Tibial artery (tissue), 4 donors: ENCODE data around the gene PKLR.
A peak's percentile ranks its signal among the peaks of the same experiment; 100 is the strongest.

Source experiments
- DNase-seq, 2 donors: peaks; one replicate each; pipeline ENCODE4 v3.0.0-alpha.2; 2019
- H3K27ac ChIP-seq, 2 donors: fragments of 200-600 bp; sonication (generic) in 1 of 2; 1 replicate in 1 of 2; 2 replicates in 1 of 2; pipeline ENCODE4 v1.5.1; 2018 to 2019; ENCODE audit warnings: mild to moderate bottlenecking in 1 of 2
- H3K27me3 ChIP-seq, 2 donors: fragments of 200-600 bp; sonication (generic) in 1 of 2; one replicate each; pipeline versions ENCODE4 v1.5.1 to v1.6.0; 2016 to 2019
- H3K36me3 ChIP-seq, 3 donors: fragments of 200-600 bp; sonication (generic) in 2 of 3; one replicate each; pipeline ENCODE4 v1.5.1; 2016 to 2019; ENCODE audit warnings: mild to moderate bottlenecking in 2 of 3
- H3K4me1 ChIP-seq, 4 donors: fragments of 200-600 bp; sonication (generic) in 2 of 4; 1 replicate in 3 of 4; 2 replicates in 1 of 4; pipeline ENCODE4 v1.5.1; 2016 to 2019
- H3K4me3 ChIP-seq, 2 donors: fragments of 200-600 bp; sonication (generic) in 1 of 2; 1 replicate in 1 of 2; 2 replicates in 1 of 2; pipeline ENCODE4 v1.5.1; 2018 to 2019; ENCODE audit warnings: mild to moderate bottlenecking in 2 of 2
- H3K9me3 ChIP-seq, 3 donors: fragments of 200-600 bp; sonication (generic) in 1 of 3; one replicate each; pipeline ENCODE4 v1.5.1; 2016 to 2019
- CTCF ChIP-seq, 2 experiments: fragments of 200-600 bp in 1 of 2; fragments of 450-650 bp in 1 of 2; IDR thresholded peaks; one replicate each; pipeline ENCODE4 v1.5.1; 2017 to 2019; ENCODE audit warnings: antibody characterized with exemption in 2 of 2, mild to moderate bottlenecking in 1 of 2, moderate library complexity in 1 of 2
- intact Hi-C: fragments of 100-400 bp; cut with DNase I; formaldehyde crosslinking; loops from one replicate; pipeline ENCODE4 v1.15.0; 2023; ENCODE audit warnings: low total_unique reads

PKLR gene

GRCh38 chr1:155324037-155324716 lies 22.9 kb upstream of the PKLR start:
- no peaks in the 10 kb centered on the region for H3K9me3 ChIP-seq
- peaks cover 0 to 53% (median 37%) of the 10 kb centered on the region in 4 donors for H3K4me1 ChIP-seq
- TF ChIP-seq CTCF (IDR thresholded peaks at IDR 0.05), result no peak
- H3K4me3 ChIP-seq, result peak overlapping the region; percentile 65 to 91
- H3K36me3 ChIP-seq, result peaks cover 6 to 33% (median 27%) of the 10 kb centered on the region in 3 donors
- peak overlapping the region; percentile 89 to 99 for H3K27ac ChIP-seq
- intact Hi-C loops, result loop anchor here (5.0 kb wide), 2 partner anchors 47 to 72 kb away; partner anchors contain the start of gene HCN3
- no peaks in the 10 kb centered on the region for H3K27me3 ChIP-seq
- DNase-seq, result peak; percentile 97 to 99

DNA sequence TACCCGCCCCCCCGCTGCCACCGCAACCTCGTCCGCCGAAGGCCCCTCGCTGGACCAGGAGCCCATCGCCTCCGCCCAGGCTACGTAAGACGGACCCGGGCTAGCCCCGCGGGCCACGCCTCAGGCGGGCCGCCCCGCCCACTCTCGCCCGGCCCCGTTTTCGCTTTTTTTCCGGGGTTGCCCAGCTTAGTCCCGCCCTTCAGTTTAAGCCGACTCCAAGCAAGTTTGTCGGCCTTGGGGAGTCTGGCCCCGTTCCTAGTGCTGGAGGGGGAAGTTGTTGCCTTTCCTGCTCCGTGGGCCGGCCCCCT lies 22.4 kb upstream of the PKLR start:
- H3K9me3 ChIP-seq, result no peaks in the 10 kb centered on the region
- TF ChIP-seq CTCF (IDR thresholded peaks at IDR 0.05), result no peak
- peak overlapping the region; percentile 89 to 99 for H3K27ac ChIP-seq
- intact Hi-C loops, result loop anchor here (5.0 kb wide), 2 partner anchors 46 to 71 kb away; partner anchors contain the start of gene HCN3
- peak overlapping the region; percentile 65 to 91 for H3K4me3 ChIP-seq
- peak; percentile 88 to 97 for DNase-seq
- peaks cover 0 to 51% (median 35%) of the 10 kb centered on the region in 4 donors for H3K4me1 ChIP-seq
- no peaks in the 10 kb centered on the region for H3K27me3 ChIP-seq
- peaks cover 4 to 30% (median 22%) of the 10 kb centered on the region in 3 donors for H3K36me3 ChIP-seq

DNA sequence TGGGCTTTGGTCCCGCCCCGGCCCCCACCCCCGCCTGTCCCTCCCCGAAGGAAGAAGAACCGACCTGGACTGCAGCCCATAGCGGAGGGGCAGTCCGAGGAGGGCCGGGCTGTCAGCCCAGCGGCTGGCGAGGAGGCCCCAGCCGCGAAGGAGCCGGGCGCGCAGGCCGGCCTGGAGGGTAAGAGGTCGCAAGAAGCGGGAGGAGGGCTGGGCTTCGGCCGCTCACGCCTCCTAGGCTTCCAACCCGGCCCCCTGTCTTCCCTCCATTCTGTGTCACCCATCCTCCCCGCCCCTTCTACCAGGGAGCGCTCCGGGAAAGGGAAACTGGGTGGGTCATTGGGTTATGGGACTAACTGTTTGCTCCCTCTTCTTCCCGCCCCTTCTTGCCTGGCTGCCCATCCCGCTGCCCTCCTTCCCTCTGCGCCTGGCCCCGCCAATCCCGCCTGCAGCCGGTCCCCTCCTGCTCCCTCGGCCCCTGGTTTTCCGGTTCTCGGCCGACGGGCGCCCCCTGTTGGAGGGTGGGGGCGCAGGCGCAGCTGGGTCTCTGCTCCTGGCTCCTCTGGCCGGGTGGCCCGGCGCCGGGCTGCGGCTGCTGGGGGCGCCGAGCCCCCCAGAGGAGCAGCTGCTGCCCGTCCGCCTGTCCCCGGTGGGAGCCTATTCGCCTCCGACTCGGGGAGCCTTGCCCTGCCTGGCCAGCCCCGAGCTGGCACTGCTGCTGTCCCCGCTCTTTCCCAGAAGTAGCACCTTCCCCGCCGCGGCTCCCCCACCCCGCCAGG lies 21.9 kb upstream of the PKLR start:
- peak; percentile 94 to 98 for DNase-seq
- Histone ChIP-seq H3K4me3 (peak overlapping the region; percentile 65 to 91), H3K4me1 (peaks cover 0 to 51% (median 33%) of the 10 kb centered on the region in 4 donors), H3K27ac (peak overlapping the region; percentile 89 to 99), H3K9me3 (no peaks in the 10 kb centered on the region), H3K27me3 (no peaks in the 10 kb centered on the region), H3K36me3 (peaks cover 0 to 30% (median 17%) of the 10 kb centered on the region in 3 donors)
- intact Hi-C loops, result loop anchor here (5.0 kb wide), 2 partner anchors 46 to 71 kb away; partner anchors contain the start of gene HCN3
- peak; percentile 95 to 97 for TF ChIP-seq CTCF (IDR thresholded peaks at IDR 0.05)

- intact Hi-C loops, result loop anchor here (5.0 kb wide), 2 partner anchors 45 to 70 kb away; partner anchors contain the start of gene HCN3
- H3K4me1 ChIP-seq, result peaks cover 0 to 51% (median 33%) of the 10 kb centered on the region in 4 donors
- no peak for DNase-seq
Observed at GRCh38 chr1:155322571-155322952, 21.3 kb upstream of the PKLR start.

More at GRCh38 chr1:155322571-155322952, 21.3 kb upstream of the PKLR start:
- H3K4me3 ChIP-seq, result peak overlapping the region; percentile 65 to 91
- no peak for TF ChIP-seq CTCF (IDR thresholded peaks at IDR 0.05)
- H3K27me3 ChIP-seq, result no peaks in the 10 kb centered on the region
- H3K9me3 ChIP-seq, result no peaks in the 10 kb centered on the region
- peak overlapping the region; percentile 89 to 99 for H3K27ac ChIP-seq
- H3K36me3 ChIP-seq, result peaks cover 0 to 27% (median 11%) of the 10 kb centered on the region in 3 donors
